Endothelial cell (in vitro differentiated cells): ENCODE measurements around the gene NXNL2. TPM values are rescaled to one million over a fixed set of nuclear protein-coding genes. Genes with fewer than 3 reads are reported as not detected.

Experiments
- DNase-seq: peaks from one replicate; pipeline ENCODE4 v3.0.0; 2021; ENCODE audit warnings: low spot score
- H3K27ac Mint-ChIP-seq: one replicate; pipeline ENCODE4 v1.8.0; 2021; ENCODE audit warnings: mixed read lengths, inconsistent platforms; ENCODE audit not compliant: unreplicated experiment
- H3K27me3 Mint-ChIP-seq: one replicate; pipeline ENCODE4 v1.8.0; 2021; ENCODE audit warnings: mild to moderate bottlenecking, moderate library complexity, mixed read lengths, inconsistent platforms; ENCODE audit not compliant: unreplicated experiment
- H3K36me3 Mint-ChIP-seq: one replicate; pipeline ENCODE4 v1.8.0; 2021; ENCODE audit warnings: mild to moderate bottlenecking, low read depth, mixed read lengths, inconsistent platforms; ENCODE audit not compliant: unreplicated experiment
- H3K4me1 Mint-ChIP-seq: one replicate; pipeline ENCODE4 v1.8.0; 2021; ENCODE audit warnings: mild to moderate bottlenecking, mixed read lengths, inconsistent platforms; ENCODE audit not compliant: unreplicated experiment
- H3K4me3 Mint-ChIP-seq: one replicate; pipeline ENCODE4 v1.8.0; 2021; ENCODE audit warnings: mild to moderate bottlenecking, mixed read lengths, inconsistent platforms; ENCODE audit not compliant: unreplicated experiment
- H3K9me3 Mint-ChIP-seq: one replicate; pipeline ENCODE4 v1.8.0; 2021; ENCODE audit warnings: mixed read lengths, inconsistent platforms; ENCODE audit not compliant: unreplicated experiment
- CTCF ChIP-seq: fragments of 200-600 bp; sonication (generic); IDR thresholded peaks from one replicate; pipeline ENCODE4 v1.5.0; 2021; ENCODE audit warnings: antibody characterized with exemption; ENCODE audit not compliant: unreplicated experiment
- total RNA-seq: library from RNA; stranded (reverse); fragmentation: NEBNext Ultra II Directional; extraction: Animal tissue kit (Norgen Biotek cat#: 25700); gene quantifications from one replicate; pipeline ENCODE4 v1.2.1, GENCODE V29; 2021; ENCODE audit not compliant: unreplicated experiment

The NXNL2 gene
- total RNA-seq, 1 donor from 2014 or later, result not detected

- no peak for DNase-seq
- H3K9me3 Mint-ChIP-seq, result no peaks in the 10 kb centered on the region
- H3K36me3 Mint-ChIP-seq, result no peaks in the 10 kb centered on the region
- peaks cover 8% of the 10 kb centered on the region for H3K4me1 Mint-ChIP-seq
- no peak overlapping the region for H3K27ac Mint-ChIP-seq
- peaks cover 2% of the 10 kb centered on the region for H3K27me3 Mint-ChIP-seq
- no peak overlapping the region for H3K4me3 Mint-ChIP-seq
- no peak for TF ChIP-seq CTCF
These were observed 49.1 kb downstream of the NXNL2 start for GRCh38 chr9:88583901-88584596.

- Mint-ChIP-seq H3K4me3 (no peak overlapping the region), H3K36me3 (no peaks in the 10 kb centered on the region), H3K9me3 (no peaks in the 10 kb centered on the region), H3K27ac (no peak overlapping the region), H3K27me3 (peaks cover 2% of the 10 kb centered on the region), H3K4me1 (peaks cover 8% of the 10 kb centered on the region)
- no peak for DNase-seq
- TF ChIP-seq CTCF, result no peak
These were observed 50.4 kb downstream of the NXNL2 start for GRCh38 chr9:88585426-88585825.

GRCh38 chr9:88586452-88586851 is 51.5 kb downstream of the NXNL2 start:
- H3K36me3 Mint-ChIP-seq, result no peaks in the 10 kb centered on the region
- no peak for DNase-seq
- H3K27ac Mint-ChIP-seq, result no peak overlapping the region
- H3K4me1 Mint-ChIP-seq, result peaks cover 8% of the 10 kb centered on the region
- no peak overlapping the region for H3K4me3 Mint-ChIP-seq
- no peak for TF ChIP-seq CTCF
- peaks cover 2% of the 10 kb centered on the region for H3K27me3 Mint-ChIP-seq
- no peaks in the 10 kb centered on the region for H3K9me3 Mint-ChIP-seq

GRCh38 chr9:88587182-88587581 is 52.2 kb downstream of the NXNL2 start:
- H3K36me3 Mint-ChIP-seq, result no peaks in the 10 kb centered on the region
- TF ChIP-seq CTCF, result no peak
- no peak overlapping the region for H3K4me3 Mint-ChIP-seq
- H3K9me3 Mint-ChIP-seq, result no peaks in the 10 kb centered on the region
- H3K27me3 Mint-ChIP-seq, result peaks cover 2% of the 10 kb centered on the region
- no peak for DNase-seq
- peaks cover 8% of the 10 kb centered on the region for H3K4me1 Mint-ChIP-seq
- no peak overlapping the region for H3K27ac Mint-ChIP-seq

- Mint-ChIP-seq H3K36me3 (no peaks in the 10 kb centered on the region), H3K9me3 (no peaks in the 10 kb centered on the region), H3K27me3 (peaks cover 2% of the 10 kb centered on the region), H3K4me1 (peaks cover 8% of the 10 kb centered on the region), H3K27ac (no peak overlapping the region), H3K4me3 (no peak overlapping the region)
- DNase-seq, result no peak
- no peak for TF ChIP-seq CTCF
These were observed 53.1 kb downstream of the NXNL2 start for GRCh38 chr9:88587885-88588649.
